HG03025 (cell line): ENCODE data around the gene DBF4.
"Not testable (repeated sequence)": the region's sequence is repeated elsewhere in the genome, so short reads cannot be mapped to it uniquely, and the experiment has no call there.

Source experiments
- ATAC-seq: cut with Tn5 transposase; IDR thresholded peaks from one replicate; pipeline ENCODE4 v1.9.1; 2021; ENCODE audit warnings: mild to moderate bottlenecking, moderate library complexity; ENCODE audit not compliant: unreplicated experiment, low FRiP score

The DBF4 gene

DNA sequence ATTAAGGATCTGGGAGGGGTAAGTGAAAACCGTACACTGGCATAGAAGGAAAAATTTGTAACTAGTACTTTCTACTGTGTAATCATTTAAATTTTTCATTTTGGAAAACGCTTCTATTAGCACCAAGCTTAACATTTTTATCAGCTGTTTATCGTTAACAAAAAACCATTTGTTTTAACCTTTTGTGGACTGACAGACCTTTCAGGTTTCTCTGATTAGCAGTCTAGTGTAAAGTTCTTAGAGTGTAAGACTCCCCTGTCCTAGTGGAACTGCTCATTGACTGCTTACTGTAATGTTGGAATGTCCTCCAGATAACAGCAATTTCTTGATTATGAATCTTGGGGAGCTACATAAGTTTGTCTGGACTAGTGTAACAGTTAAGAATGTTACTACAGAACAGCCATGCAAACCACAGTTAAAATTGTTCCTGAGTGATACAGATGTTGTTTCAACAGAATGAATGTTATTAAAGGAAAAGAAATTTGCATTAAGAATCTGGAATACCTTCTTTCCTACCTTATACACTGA lies 2.0 kb downstream of the DBF4 start:
- ATAC-seq, result no peak

DNA sequence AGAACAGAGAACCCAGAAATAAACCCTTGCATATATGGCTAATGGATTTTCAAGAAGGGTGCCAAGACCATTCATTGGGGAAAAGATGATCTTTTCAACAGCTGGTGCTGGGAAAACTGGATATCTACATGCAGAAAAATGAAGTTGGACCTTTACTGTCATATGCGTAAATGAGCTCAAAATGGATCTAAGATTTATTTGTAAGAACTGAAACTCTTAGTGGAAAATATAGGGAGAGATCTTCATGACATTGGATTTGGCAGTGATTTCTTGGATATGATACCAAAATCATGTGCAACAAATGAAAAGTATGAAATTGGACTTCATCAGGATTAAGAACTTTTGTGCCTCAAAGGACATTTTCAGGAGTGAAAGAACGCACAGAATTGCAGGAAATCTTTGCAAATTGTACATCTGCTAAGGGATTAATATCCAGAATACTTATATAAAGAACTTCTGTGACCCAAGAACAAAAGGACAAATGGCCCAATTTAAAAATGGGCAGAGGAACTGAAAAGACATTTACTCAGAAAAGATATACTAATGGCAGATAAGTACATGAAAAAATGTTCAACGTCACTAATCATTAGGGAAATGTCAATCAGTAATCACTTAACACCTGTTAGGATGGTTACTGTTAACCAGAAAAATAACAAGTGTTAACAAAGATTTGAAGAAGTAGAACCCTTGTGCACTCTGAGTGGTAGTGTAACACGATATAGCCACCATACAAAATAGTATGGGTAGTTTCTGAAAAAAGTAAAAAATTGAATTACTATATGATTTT lies 6.1 kb downstream of the DBF4 start:
- ATAC-seq, result no peak

DNA sequence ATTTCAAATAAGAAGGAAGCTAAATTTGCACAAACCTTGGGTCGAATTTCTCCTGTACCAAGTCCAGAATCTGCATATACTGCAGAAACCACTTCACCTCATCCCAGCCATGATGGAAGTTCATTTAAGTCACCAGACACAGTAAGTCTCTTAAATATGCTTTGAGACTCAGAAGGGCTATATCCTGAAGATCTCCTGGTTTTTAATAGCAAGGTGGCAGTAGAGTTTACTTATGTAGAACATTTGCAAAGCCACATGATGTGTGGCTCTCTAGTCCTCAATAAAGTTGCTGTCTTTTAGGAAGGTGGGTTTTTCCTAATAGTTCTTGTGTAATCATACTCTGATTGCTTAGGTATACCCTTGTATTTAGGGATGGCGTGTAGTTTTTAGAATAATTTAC lies 8.7 kb downstream of the DBF4 start:
- no peak for ATAC-seq

DNA sequence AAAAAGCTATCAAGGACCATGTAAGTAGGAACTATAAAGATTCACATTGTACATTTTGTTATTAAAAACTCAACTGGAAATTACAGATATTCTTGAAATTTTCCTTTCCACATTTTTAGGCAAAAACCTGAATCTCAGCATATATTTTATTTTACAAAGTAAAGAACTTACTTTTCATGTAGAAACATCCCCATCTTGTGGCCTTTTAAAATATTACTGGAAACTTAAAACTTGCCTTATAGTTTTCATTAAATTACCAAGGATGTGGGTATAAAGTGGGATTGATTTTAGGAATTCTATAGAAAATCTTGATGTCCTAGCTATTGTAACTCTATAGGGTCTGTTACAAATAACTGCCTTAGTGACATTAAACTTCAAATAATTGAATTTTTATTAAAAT lies 10.6 kb downstream of the DBF4 start:
- ATAC-seq, result no peak

DNA sequence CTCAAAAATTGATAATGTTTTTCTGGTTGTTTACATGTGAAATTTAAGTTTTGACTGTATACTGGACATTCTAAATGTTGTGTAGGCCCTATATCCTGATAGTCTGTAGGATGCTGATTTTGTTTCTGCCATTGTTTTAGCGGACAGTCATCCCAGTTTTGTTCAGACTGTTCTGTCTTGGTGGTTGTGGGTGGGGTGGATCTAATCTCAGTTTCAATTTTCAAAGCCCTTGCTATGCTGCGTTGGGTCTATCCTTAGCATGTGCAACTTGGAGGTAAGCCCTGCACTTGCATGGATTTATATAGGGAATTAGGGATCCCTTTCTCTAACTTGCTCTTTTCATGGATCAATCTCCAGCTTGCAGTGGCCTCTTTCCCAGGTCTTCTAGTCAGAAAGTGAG lies 19.1 kb downstream of the DBF4 start:
- no peak for ATAC-seq

DNA sequence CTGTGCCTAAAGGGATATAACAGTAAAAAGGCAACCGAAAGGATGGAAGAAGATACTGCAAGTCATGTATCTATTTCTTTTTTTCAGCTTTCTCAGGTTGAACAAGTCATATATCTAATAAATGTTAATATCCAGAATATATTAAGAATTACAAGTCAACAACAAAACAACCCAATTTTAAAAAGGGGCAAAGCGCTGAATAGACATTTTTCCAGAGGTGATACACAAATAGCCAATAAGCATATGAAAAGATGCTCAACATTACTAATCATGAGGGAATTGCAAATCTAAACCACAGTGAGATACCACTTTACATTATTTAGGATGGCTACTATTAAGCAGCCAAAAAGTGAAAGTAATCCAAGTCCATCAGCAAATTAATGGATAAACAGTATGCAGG lies 23.0 kb downstream of the DBF4 start:
- ATAC-seq, result no peak

DNA sequence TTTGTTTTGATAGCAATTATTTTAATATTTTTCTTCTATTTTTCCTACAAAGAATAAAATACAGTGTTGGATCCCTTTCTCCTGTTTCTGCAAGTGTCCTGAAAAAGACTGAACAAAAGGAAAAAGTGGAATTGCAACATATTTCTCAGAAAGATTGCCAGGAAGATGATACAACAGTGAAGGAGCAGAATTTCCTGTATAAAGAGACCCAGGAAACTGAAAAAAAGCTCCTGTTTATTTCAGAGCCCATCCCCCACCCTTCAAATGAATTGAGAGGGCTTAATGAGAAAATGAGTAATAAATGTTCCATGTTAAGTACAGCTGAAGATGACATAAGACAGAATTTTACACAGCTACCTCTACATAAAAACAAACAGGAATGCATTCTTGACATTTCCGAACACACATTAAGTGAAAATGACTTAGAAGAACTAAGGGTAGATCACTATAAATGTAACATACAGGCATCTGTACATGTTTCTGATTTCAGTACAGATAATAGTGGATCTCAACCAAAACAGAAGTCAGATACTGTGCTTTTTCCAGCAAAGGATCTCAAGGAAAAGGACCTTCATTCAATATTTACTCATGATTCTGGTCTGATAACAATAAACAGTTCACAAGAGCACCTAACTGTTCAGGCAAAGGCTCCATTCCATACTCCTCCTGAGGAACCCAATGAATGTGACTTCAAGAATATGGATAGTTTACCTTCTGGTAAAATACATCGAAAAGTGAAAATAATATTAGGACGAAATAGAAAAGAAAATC lies 31.0 kb downstream of the DBF4 start:
- not testable (repeated sequence) for ATAC-seq

DNA sequence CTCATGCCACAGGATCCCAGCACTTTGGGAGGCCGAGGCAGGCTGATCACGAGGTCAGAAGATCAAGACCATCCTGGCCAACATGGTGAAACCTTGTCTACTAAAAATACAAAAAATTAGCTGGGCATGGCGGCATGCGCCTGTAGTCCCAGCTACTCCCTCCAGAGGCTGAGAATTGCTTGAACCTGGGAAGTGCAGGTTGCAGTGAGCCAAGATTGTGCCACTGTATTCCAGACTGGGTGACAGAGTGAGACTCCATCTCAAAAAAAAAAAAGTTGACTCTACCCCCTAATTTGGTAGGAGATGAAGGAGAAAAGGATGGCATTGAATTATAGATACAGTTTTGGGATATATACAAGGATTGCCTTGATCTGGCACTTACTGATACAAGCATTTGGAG lies 32.5 kb downstream of the DBF4 start:
- ATAC-seq, result not testable (repeated sequence)

DNA sequence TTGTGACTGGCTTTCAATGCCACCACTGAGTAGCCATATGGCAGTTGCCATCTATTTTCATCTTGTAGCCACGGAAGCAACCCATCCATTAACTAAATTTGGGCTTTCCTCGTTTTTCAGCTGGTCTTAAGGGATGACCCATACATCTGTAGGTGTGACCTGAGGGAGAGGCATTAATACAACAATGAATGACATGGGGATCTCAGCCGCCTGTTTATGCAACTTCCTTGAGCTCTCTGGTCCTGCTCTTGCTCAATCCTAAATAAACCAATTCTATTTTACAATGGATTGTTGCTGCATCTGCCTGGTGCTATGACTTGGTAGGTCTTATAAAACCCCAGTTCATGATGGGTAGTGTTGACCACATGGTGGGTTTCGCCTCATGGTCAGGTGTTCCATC lies 35.8 kb downstream of the DBF4 start:
- ATAC-seq, result no peak

DNA sequence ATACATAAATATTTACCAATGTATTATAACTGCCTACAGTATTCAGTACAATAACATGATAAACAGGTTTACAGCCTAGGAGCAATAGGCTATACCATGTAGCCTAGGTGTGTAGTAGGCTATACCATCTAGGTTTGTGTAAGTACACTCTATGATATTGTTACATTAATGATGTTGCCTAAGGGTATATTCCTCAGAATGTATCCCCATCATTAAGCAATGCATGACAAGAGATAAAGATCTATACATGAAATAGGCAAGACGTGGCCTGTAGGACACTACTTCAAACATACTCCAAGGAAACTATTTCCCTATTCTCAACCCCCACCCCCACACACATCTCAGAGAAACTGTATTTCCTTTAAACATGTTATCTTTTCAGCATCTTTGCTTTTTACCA lies 42.4 kb downstream of the DBF4 start:
- ATAC-seq, result no peak

DNA sequence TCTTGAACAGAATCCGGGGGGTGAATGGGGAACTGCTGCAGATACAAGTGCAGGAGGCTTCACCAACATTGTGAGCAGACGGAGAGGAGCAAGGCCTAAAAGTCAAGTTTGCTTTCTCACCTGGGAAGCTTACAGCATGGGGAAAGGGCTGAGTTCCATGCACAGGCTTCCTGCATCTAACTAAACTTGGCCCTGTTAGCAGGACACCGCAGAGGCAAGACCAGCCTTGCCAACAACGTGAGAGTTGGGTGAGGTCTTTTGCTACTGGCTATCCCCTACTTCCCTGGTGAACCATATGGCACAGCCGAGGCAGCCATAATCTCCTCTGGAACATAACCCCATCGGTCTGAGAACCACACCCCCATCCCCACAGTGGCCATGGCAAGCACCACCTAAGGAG lies 43.6 kb downstream of the DBF4 start:
- ATAC-seq, result no peak

DNA sequence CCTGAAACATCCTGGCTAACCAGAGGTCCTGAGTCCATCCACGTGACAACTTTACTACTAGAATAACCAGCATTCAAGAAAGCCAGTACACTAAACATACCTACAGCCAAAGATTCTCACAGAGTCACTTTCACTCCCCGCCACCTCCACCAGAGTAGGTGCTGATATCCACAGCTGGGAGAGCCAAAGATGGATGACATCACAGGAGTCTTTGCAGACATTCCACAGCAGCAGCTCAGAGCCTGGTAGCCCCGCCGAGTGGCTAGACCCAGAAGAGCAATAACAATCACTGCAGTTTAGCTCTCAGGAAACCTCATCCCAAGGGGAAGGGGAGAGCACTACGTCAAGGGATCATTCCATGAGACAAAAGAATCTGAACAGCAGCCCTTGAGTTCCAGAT lies 44.3 kb downstream of the DBF4 start:
- ATAC-seq, result no peak

DNA sequence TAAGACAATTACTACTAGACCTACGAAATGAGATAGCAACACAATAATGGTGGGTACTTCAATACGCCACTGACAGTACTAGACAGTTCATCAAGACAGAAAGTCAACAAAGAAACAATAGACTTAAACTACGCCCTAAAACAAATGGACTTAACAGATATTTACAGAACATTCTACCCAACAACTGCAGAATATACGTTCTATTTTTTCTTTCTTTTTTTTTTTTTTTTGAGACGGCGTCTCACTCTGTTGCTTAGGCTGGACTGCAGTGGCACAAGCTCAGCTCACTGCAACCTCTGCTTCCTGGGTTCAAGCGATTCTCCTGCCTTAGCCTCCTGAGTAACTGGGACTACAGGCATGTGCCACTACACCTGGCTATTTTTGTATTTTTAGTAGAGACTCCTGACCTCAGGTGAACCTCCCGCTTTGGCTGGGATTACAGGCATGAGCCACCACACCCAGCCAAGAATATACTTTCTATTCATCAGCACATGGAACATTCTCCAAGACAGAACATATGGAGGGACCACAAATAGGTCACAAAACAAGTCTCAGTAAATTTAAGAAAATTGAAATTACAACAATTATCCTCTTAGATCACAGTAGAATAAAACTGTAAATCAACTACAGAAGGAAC lies 46.6 kb downstream of the DBF4 start:
- not testable (repeated sequence) for ATAC-seq

DNA sequence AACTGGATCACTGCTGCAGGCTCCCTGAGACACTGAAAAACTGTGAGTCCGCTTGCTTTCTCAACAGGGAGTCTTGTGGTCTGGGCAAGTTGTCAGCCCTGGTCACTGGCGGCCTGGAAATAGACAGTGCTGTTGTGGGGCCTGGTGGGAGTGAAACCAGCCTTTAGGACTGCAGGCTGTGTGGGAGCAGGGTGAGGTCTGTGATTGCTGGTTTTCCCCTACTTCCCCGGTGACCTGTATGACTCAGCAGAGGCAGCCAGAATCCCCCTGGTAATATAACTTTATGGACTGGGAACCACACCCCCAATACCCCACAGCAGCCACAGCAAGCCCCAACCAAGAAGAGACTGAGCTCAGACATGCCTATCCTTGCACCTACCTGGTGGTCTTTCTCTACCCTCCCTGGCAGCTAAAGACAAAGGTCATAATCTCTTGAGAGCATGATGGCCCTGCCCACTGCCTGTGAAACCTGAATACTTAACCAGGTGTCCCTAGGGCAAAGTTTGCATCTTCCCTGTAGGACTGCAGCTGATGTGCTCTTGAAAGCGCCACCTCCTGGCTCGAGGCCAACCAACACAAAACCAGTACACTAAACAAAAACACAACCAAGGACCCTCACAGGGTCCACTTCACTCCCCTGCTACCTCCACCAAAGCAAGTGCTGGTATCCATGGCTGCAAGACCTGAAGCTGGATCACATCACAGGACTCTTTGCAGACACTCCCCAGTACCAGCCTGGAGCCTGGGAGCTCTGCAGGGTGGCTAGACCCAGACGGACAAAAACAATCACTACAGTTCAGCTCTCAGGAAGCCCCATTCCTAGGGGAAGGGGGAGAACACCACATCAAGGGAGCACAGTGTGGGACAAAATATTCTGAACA lies 50.5 kb downstream of the DBF4 start:
- ATAC-seq, result peak; percentile 97

DNA sequence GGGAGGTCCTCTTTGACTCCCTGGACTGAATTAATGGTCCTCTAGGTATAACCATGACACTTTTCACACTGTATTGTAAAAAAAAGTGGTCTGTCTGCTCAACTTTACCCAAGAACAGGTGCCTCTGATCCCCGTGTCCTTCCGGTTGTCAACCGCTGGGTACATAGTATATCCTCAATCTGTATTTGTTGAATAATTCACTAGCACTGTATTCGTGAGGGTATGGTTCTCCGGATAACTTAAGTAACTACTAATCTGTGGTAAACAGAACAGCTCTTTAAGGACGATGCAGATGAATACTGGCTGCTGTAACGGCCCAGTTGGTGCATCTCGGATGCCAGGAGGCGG lies 57.3 kb downstream of the DBF4 start:
- ATAC-seq, result no peak

DNA sequence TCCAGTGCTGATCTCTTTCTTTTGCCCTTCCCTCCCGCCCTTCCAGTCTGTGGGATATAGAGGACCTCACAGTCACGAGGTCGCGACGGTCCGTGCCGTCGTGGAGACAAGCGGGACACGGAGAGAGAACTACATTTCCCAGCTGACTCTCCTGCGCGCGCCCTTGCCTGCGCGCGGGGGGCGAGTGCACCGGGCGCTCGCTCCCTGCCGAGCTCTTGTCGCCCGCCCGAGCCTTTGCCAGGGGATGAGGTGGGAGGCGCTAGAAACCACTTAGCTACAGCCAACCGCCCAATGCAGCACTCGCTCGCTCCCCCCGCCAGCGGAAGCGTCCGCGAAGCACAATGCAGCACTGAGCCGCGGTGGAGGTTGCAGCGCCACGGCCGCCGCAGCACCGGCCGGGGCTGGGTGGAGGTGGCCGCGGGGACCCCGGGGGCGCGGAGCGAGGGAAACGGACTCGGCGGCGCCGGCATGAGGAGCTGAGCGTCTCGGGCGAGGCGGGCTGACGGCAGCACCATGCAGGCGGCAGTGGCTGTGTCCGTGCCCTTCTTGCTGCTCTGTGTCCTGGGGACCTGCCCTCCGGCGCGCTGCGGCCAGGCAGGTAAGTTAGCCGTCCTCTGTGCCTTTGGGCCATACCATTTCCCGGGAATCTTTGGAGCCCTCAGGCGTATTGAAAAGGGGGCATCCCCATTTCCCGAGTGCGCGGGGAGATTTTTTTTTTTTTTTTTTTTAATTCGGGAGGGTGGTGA lies 57.8 kb downstream of the DBF4 start, which contains the start of gene ADAM22:
Gene ADAM22, plus strand, starts transcription at position 299 of the 746 bp plus-strand sequence. Its CDS starts 215 bp downstream, at position 514.
- peak; percentile 95 for ATAC-seq

DNA sequence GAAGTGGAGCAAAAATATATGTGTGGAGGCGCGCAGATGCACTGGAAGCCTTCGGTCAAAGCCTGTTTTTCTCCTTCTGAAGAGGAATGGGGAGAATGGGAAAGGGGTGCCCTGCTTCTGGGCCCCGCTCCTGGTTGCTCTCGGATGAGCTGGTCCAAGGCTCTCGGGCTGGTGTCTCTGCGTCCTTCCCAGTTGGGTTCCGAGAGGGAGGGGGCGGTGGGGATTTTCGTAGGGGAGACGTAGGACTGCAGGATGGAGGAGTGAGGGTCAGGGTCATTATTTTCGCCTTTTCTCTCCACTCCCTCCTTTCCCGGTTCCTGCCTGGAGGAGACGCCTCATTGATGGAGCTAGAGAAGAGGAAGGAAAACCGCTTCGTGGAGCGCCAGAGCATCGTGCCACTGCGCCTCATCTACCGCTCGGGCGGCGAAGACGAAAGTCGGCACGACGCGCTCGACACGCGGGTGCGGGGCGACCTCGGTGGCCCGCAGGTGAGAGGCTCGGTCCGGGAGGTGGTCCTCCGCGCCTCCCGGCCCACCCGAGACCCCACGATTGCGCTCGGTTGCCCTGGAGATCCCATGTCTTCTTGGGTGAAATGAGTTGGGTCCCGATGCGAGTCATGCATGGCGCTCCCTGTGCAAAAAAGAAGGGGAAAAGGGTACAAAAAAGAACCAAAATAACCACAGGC lies 58.5 kb downstream of the DBF4 start:
- peak; percentile 13 for ATAC-seq

DNA sequence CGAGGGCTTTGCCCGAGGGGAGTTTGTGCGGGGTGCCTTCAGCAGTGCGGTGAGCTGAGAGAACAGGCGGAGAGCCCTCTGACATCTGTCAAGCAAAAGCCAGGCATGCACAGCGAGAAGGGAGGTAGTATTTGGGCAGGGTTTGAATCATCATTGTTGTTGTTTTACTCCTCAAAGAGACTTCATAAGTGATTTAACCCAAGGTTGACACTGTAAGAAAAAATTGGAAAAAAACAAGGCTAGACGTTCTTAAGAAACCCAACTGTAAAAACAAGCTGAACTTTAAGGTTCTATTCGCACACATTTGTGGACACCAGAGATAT lies 59.1 kb downstream of the DBF4 start:
- ATAC-seq, result no peak

DNA sequence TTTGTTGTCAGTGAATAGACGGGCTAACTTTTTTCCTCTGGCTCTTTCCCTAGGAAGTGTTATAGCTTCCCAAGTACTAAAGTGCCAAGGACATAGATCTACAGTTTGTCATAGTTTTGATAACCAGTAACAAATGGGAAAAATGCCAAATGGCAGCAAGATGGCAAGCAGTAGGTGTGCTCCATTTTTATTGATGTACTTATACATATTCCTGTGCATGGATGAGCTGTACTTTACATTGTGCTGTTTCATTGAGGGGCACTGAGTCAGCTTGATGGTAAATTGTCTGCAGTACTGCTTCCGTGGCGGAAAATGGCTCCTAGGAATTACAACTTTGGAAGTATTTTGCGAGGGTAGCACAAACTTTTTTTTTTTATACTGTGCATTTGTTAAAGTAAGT lies 64.8 kb downstream of the DBF4 start:
- ATAC-seq, result no peak
